ENCODE results near the gene DEPDC5. TPM values are rescaled to one million over a fixed set of nuclear protein-coding genes. Genes with fewer than 3 reads are reported as not detected.

DEPDC5 gene
- total RNA-seq, 1 donor from 2014 or later = 39.5 TPM

- no peak for DNase-seq (ENCODE audit: low read depth, low spot score)
- Mint-ChIP-seq H3K9me3 (no peaks in the 10 kb centered on the region), H3K36me3 (ENCODE audit: low read depth) (no peaks in the 10 kb centered on the region), H3K4me3 (no peak overlapping the region), H3K27me3 (ENCODE audit: low read depth) (no peaks in the 10 kb centered on the region), H3K27ac (ENCODE audit: unreplicated experiment) (no peak overlapping the region), H3K4me1 (no peaks in the 10 kb centered on the region)
- TF ChIP-seq CTCF (conservative IDR thresholded peaks at IDR 0.05) = no peak
Observed at GRCh38 chr22:31867386-31868153, 113.8 kb downstream of the DEPDC5 start.

- H3K27ac Mint-ChIP-seq (ENCODE audit: unreplicated experiment) = peak overlapping the region; percentile 28
- peaks cover 2% of the 10 kb centered on the region for H3K36me3 Mint-ChIP-seq (ENCODE audit: low read depth)
- H3K4me1 Mint-ChIP-seq = no peaks in the 10 kb centered on the region
- TF ChIP-seq CTCF (conservative IDR thresholded peaks at IDR 0.05) = no peak
- no peak overlapping the region for H3K4me3 Mint-ChIP-seq
- no peaks in the 10 kb centered on the region for H3K27me3 Mint-ChIP-seq (ENCODE audit: low read depth)
- H3K9me3 Mint-ChIP-seq = no peaks in the 10 kb centered on the region
- no peak for DNase-seq (ENCODE audit: low read depth, low spot score)
Observed at GRCh38 chr22:31869739-31870138, 115.9 kb downstream of the DEPDC5 start.

GRCh38 chr22:31870890-31871289 lies 117.1 kb downstream of the DEPDC5 start:
- Mint-ChIP-seq H3K36me3 (ENCODE audit: low read depth) (peaks cover 3% of the 10 kb centered on the region), H3K4me1 (no peaks in the 10 kb centered on the region)
- no peak for TF ChIP-seq CTCF (conservative IDR thresholded peaks at IDR 0.05)

GRCh38 chr22:31871480-31871879 lies 117.7 kb downstream of the DEPDC5 start:
- TF ChIP-seq CTCF (conservative IDR thresholded peaks at IDR 0.05) = no peak
- no peak overlapping the region for H3K27ac Mint-ChIP-seq (ENCODE audit: unreplicated experiment)
- H3K9me3 Mint-ChIP-seq = no peaks in the 10 kb centered on the region
- H3K36me3 Mint-ChIP-seq (ENCODE audit: low read depth) = peaks cover 3% of the 10 kb centered on the region
- no peak for DNase-seq (ENCODE audit: low read depth, low spot score)
- H3K4me3 Mint-ChIP-seq = no peak overlapping the region
- H3K4me1 Mint-ChIP-seq = no peaks in the 10 kb centered on the region
- no peaks in the 10 kb centered on the region for H3K27me3 Mint-ChIP-seq (ENCODE audit: low read depth)

More at GRCh38 chr22:31870890-31871289, 117.1 kb downstream of the DEPDC5 start:
- Mint-ChIP-seq H3K9me3 (no peaks in the 10 kb centered on the region), H3K27ac (ENCODE audit: unreplicated experiment) (no peak overlapping the region), H3K4me3 (no peak overlapping the region), H3K27me3 (ENCODE audit: low read depth) (no peaks in the 10 kb centered on the region)
- DNase-seq (ENCODE audit: low read depth, low spot score) = no peak

GRCh38 chr22:31872209-31872608 lies 118.4 kb downstream of the DEPDC5 start:
- TF ChIP-seq CTCF (conservative IDR thresholded peaks at IDR 0.05) = peak; percentile 31
- H3K27ac Mint-ChIP-seq (ENCODE audit: unreplicated experiment) = no peak overlapping the region
- no peak for DNase-seq (ENCODE audit: low read depth, low spot score)
- peaks cover 3% of the 10 kb centered on the region for H3K36me3 Mint-ChIP-seq (ENCODE audit: low read depth)
- H3K9me3 Mint-ChIP-seq = no peaks in the 10 kb centered on the region
- no peaks in the 10 kb centered on the region for H3K27me3 Mint-ChIP-seq (ENCODE audit: low read depth)
- H3K4me1 Mint-ChIP-seq = no peaks in the 10 kb centered on the region
- H3K4me3 Mint-ChIP-seq = no peak overlapping the region

All from neural crest cell (in vitro differentiated cells).